CD4-positive, alpha-beta T cell treated with Interferon gamma for 1 hour (primary cell): ENCODE results near the gene PCBP3.

Experiments
- DNase-seq: peaks from one replicate; pipeline ENCODE4 v3.0.0-alpha.2; 2020

Gene PCBP3

GRCh38 chr21:45989355-45990048 lies 346.0 kb downstream of the PCBP3 start:
- DNase-seq = no peak

GRCh38 chr21:45990049-45990711 lies 346.7 kb downstream of the PCBP3 start:
- DNase-seq = no peak

- no peak for DNase-seq
Observed at GRCh38 chr21:45990741-45991605, 347.4 kb downstream of the PCBP3 start.

GRCh38 chr21:45991606-45992300 lies 348.2 kb downstream of the PCBP3 start:
- DNase-seq = no peak
